Esophagus squamous epithelium (tissue), 5 donors: ENCODE measurements around the gene KLHL28. TPM values are rescaled to one million over a fixed set of nuclear protein-coding genes. Genes with fewer than 3 reads are reported as not detected.

Source experiments
- DNase-seq: peaks from one replicate; lab custom pipeline; 2025; lab: John Stamatoyannopoulos, UW
- H3K27ac ChIP-seq, 4 donors: fragments of 200-600 bp; sonication (generic); one replicate each; pipeline ENCODE4 v1.5.1; 2016 to 2019; ENCODE audit warnings: mild to moderate bottlenecking in 1 of 4
- H3K27me3 ChIP-seq, 4 donors: fragments of 200-600 bp; sonication (generic); 1 replicate in 3 of 4; 2 replicates in 1 of 4; pipeline versions ENCODE4 v1.5.1 to v1.6.0; 2017 to 2021; ENCODE audit warnings: antibody characterized with exemption in 1 of 4
- H3K36me3 ChIP-seq, 3 donors: fragments of 200-600 bp; sonication (generic); one replicate each; pipeline ENCODE4 v1.5.1; 2016 to 2019
- H3K4me1 ChIP-seq, 3 donors: fragments of 200-600 bp; sonication (generic); one replicate each; pipeline ENCODE4 v1.5.1; 2017 to 2019
- H3K4me3 ChIP-seq, 4 donors: fragments of 200-600 bp; sonication (generic); 1 replicate in 3 of 4; 2 replicates in 1 of 4; pipeline ENCODE4 v1.5.1; 2016 to 2019; ENCODE audit warnings: mild to moderate bottlenecking in 2 of 4, moderate library complexity in 1 of 4
- H3K9me3 ChIP-seq, 3 donors: fragments of 200-600 bp; sonication (generic); one replicate each; pipeline ENCODE4 v1.5.1; 2016 to 2019
- POLR2A ChIP-seq, 4 donors: fragments of 450-650 bp; IDR thresholded peaks; one replicate each; pipeline ENCODE4 v1.6.1; 2017; ENCODE audit warnings: antibody characterized with exemption in 4 of 4, mild to moderate bottlenecking in 4 of 4, moderate library complexity in 3 of 4
- whole genome bisulfite sequencing, 2 donors: methylation state at CpG; one replicate each; pipeline ENCODE4 v1.1.5; 2018; 5-methylcytosine and 5-hydroxymethylcytosine counted together
- intact Hi-C: fragments of 100-400 bp; cut with DNase I; formaldehyde crosslinking; loops from one replicate; pipeline ENCODE4 v1.15.0; 2022
- total RNA-seq, 4 donors: library from RNA; depleted of rRNA; stranded (reverse); fragments of >200 nt; gene quantifications; one replicate each; pipeline ENCODE4 v1.1.0, GENCODE V29; 2016
- TF ChIP-seq, protein P1 (sequence below), 6 experiments: fragments of 450-650 bp in 4 of 6; fragments of 200-600 bp in 2 of 6; sonication (generic) in 2 of 6; IDR thresholded peaks; one replicate each; pipeline ENCODE4 v1.5.1; 2016 to 2019; ENCODE audit warnings: antibody characterized with exemption in 6 of 6, mild to moderate bottlenecking in 4 of 6, moderate library complexity in 4 of 6
- donor health status: DM: yes; HTN: yes; CAD: no.

KLHL28 gene, protein sequence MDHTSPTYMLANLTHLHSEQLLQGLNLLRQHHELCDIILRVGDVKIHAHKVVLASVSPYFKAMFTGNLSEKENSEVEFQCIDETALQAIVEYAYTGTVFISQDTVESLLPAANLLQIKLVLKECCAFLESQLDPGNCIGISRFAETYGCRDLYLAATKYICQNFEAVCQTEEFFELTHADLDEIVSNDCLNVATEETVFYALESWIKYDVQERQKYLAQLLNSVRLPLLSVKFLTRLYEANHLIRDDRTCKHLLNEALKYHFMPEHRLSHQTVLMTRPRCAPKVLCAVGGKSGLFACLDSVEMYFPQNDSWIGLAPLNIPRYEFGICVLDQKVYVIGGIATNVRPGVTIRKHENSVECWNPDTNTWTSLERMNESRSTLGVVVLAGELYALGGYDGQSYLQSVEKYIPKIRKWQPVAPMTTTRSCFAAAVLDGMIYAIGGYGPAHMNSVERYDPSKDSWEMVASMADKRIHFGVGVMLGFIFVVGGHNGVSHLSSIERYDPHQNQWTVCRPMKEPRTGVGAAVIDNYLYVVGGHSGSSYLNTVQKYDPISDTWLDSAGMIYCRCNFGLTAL
- total RNA-seq = 10 to 100 TPM in 1 of 4 donors, 1 to 10 TPM in 3; 7.2 to 10.3 (median 8.4) TPM

DNA sequence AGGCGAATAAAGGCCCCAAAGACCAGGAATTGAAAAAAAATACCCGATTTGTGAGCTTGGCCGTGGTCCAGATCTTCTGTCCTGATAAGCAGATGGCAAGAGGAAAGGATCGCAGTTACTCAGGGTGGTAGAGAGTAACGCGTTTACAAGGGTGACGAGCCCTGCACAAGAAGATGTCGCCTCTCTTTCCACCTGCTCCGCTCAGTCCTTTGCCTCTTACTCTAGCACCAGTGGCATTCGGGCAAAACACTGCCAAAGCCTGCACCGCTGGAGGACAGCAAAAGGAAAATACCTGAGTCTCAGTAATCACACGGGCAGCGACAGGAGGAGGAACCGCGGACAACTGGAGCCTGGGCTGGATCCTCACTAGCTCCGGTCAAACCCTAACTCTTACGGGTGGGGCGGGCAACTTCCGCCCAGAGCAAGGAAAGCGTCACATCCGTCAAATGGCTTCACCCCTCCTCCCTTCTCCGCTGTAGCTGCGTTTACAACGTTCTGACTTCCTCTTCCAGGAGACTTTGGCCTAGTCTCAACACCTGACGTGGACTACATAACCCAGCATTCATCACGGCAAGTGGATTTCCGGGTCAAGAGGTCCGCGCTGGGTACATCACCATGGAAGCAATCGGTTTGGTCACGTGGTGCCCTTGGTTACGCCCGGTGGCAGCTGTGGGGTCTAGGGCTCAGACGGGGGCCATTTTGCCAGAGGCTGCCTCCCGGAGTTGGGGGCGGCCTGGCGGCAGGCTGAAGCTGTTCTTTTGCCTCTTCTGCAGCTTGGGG lies at the start of gene KLHL28, which contains the start of gene TOGARAM1:
KLHL28 (minus strand) TSS at position 394 of the 780 bp plus-strand sequence. CDS start 16,019 bp downstream, outside the sequence.
TOGARAM1 (plus strand) TSS at position 637 of the 780 bp plus-strand sequence. CDS start 232 bp downstream, outside the sequence.
- Histone ChIP-seq H3K36me3 (no peaks in the 10 kb centered on the region), H3K9me3 (no peaks in the 10 kb centered on the region), H3K4me3 (peak within 1 kb of the TSS; percentile 65 to 94 (median 84)), H3K27ac (peak within 1 kb of the TSS; percentile 89 to 95 (median 94)), H3K4me1 (peaks cover 0 to 82% (median 48%) of the 10 kb centered on the region in 3 donors), H3K27me3 (no peaks in the 10 kb centered on the region)
- intact Hi-C loops = loop anchor here (5.0 kb wide), 1 partner anchor 176 kb away; the partner anchor contains the start of gene FANCM
- WGBS, 2 donors = 1% methylated on average over 25 to 26 of the region's 37 CpGs
- peak; percentile 95 for DNase-seq
- TF ChIP-seq, protein P1, sequence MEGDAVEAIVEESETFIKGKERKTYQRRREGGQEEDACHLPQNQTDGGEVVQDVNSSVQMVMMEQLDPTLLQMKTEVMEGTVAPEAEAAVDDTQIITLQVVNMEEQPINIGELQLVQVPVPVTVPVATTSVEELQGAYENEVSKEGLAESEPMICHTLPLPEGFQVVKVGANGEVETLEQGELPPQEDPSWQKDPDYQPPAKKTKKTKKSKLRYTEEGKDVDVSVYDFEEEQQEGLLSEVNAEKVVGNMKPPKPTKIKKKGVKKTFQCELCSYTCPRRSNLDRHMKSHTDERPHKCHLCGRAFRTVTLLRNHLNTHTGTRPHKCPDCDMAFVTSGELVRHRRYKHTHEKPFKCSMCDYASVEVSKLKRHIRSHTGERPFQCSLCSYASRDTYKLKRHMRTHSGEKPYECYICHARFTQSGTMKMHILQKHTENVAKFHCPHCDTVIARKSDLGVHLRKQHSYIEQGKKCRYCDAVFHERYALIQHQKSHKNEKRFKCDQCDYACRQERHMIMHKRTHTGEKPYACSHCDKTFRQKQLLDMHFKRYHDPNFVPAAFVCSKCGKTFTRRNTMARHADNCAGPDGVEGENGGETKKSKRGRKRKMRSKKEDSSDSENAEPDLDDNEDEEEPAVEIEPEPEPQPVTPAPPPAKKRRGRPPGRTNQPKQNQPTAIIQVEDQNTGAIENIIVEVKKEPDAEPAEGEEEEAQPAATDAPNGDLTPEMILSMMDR (IDR thresholded peaks at IDR 0.05) = no peak
- peak in 3 of 4 donors; percentile 67 to 91 (median 79) for TF ChIP-seq POLR2A (IDR thresholded peaks at IDR 0.05)

DNA sequence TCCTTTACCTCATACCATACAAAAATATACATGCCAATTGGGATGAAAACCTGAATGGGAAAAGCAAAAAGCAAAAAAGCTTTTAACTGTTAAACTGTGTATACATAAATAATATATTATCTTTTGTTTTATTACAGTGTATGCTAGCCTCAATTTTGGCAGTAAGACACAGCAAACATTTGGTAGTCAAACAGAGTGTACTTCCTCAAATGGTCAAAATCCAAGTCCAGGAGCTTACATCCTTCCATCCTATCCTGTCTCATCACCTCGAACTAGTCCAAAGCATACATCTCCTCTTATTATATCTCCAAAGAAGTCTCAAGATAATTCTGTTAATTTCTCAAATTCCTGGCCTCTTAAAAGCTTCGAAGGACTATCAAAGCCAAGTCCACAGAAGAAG lies 42.2 kb upstream of the KLHL28 start:
- no peaks in the 10 kb centered on the region for H3K4me1 ChIP-seq
- H3K27ac ChIP-seq = no peak overlapping the region
- H3K36me3 ChIP-seq = peaks cover 0 to 49% (median 0%) of the 10 kb centered on the region in 3 donors
- TF ChIP-seq POLR2A (IDR thresholded peaks at IDR 0.05) = no peak
- TF ChIP-seq, protein P1 (IDR thresholded peaks at IDR 0.05) = no peak
- intact Hi-C loops = no loop called here
- DNase-seq = no peak
- no peak overlapping the region for H3K4me3 ChIP-seq
- no peaks in the 10 kb centered on the region for H3K27me3 ChIP-seq
- whole genome bisulfite sequencing, 2 donors = 92 to 93% methylated on average over 2 of the region's 2 CpGs
- H3K9me3 ChIP-seq = no peaks in the 10 kb centered on the region

DNA sequence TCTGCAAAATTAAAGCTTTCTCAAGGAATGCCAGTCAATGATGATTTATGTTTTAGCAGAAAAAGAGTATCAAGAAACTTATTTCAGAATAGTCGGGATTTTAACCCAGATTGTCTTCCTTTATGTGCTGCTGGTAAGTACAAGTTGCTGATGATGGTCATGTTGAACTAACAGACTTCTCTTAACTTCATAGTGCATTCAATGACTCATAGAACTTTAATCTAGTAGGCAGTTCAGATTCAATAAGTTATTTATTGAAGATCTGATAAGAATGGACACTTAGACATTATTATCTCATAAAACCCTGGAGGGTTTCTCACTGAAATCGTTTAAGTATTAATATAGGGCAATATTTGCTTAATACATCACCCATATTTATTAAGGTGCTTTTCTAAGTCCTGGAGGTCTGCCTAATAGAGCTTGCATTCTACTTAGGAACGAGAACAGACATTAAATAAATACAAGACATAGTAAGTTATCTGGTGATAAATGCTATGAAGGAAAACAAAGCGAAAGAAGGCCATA lies 34.1 kb upstream of the KLHL28 start:
- H3K4me1 ChIP-seq = no peaks in the 10 kb centered on the region
- 84 to 86% methylated on average over 4 of the region's 4 CpGs for WGBS, 2 donors
- no peaks in the 10 kb centered on the region for H3K27me3 ChIP-seq
- peaks cover 0 to 26% (median 0%) of the 10 kb centered on the region in 3 donors for H3K36me3 ChIP-seq
- H3K4me3 ChIP-seq = no peak overlapping the region
- DNase-seq = no peak
- no peaks in the 10 kb centered on the region for H3K9me3 ChIP-seq
- no peak overlapping the region for H3K27ac ChIP-seq
- no peak for TF ChIP-seq POLR2A (IDR thresholded peaks at IDR 0.05)
- TF ChIP-seq, protein P1 (IDR thresholded peaks at IDR 0.05) = no peak
- intact Hi-C loops = no loop called here

DNA sequence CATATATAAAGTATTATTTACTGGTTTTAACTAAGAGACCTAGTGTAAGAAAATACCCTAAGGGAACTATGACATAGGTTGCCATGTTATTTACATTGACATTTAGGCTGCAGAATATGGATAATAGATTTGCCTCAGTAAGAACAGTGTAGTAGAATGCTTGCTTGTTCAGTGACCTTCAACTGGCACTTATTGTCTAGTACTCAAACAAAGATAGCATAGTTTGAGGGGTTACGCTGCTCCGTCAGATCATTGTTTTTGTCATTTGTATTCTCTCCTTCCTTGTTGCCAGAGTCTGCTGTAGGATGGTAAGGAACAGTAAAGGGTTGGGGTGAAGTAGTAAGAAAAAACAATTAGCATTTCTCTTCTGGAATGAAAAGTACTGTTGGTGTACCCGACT lies 33.4 kb upstream of the KLHL28 start:
- no peak for TF ChIP-seq POLR2A (IDR thresholded peaks at IDR 0.05)
- TF ChIP-seq, protein P1 (IDR thresholded peaks at IDR 0.05) = no peak
- WGBS, 2 donors = 95% methylated on average over 3 of the region's 3 CpGs
- Histone ChIP-seq H3K36me3 (peaks cover 0 to 20% (median 0%) of the 10 kb centered on the region in 3 donors), H3K9me3 (no peaks in the 10 kb centered on the region), H3K27ac (no peak overlapping the region), H3K4me3 (no peak overlapping the region), H3K27me3 (no peaks in the 10 kb centered on the region), H3K4me1 (no peaks in the 10 kb centered on the region)
- DNase-seq = no peak
- intact Hi-C loops = no loop called here
